Progenitor cell of endocrine pancreas (in vitro differentiated cells): Measurements from ENCODE around the gene PDE11A. TPM values are rescaled to one million over a fixed set of nuclear protein-coding genes. Genes with fewer than 3 reads are reported as not detected.
"Not testable (repeated sequence)": the region's sequence is repeated elsewhere in the genome, so short reads cannot be mapped to it uniquely, and the experiment has no call there.

ENCODE experiments used
- DNase-seq: peaks from one replicate; pipeline ENCODE4 v3.0.0; 2021; ENCODE audit warnings: low spot score; ENCODE audit not compliant: unreplicated experiment
- H3K27ac Mint-ChIP-seq: 2 replicates; pipeline ENCODE4 v1.8.0; 2021; ENCODE audit warnings: mild to moderate bottlenecking, moderate library complexity, mixed read lengths
- H3K27me3 Mint-ChIP-seq: 2 replicates; pipeline ENCODE4 v1.8.0; 2021; ENCODE audit warnings: mixed read lengths
- H3K36me3 Mint-ChIP-seq: 2 replicates; pipeline ENCODE4 v1.8.0; 2022; ENCODE audit warnings: mixed read lengths; ENCODE audit not compliant: insufficient read depth
- H3K4me1 Mint-ChIP-seq: 2 replicates; pipeline ENCODE4 v1.8.0; 2021; ENCODE audit warnings: low read depth, mixed read lengths
- H3K4me3 Mint-ChIP-seq: 2 replicates; pipeline ENCODE4 v1.8.0; 2021; ENCODE audit warnings: low read depth, mild to moderate bottlenecking, moderate library complexity, mixed read lengths
- H3K9me3 Mint-ChIP-seq: 2 replicates; pipeline ENCODE4 v1.8.0; 2021; ENCODE audit warnings: low read depth, mixed read lengths
- total RNA-seq: library from RNA; stranded (reverse); gene quantifications from 2 replicates; pipeline ENCODE4 v1.2.1, GENCODE V29; 2021
- TF ChIP-seq, protein P1 (sequence below): fragments of 200-600 bp; sonication (generic); IDR thresholded peaks from one replicate; pipeline ENCODE4 v1.5.0; 2021; ENCODE audit warnings: antibody characterized with exemption, mild to moderate bottlenecking; ENCODE audit not compliant: unreplicated experiment

Gene PDE11A
- total RNA-seq, 1 donor from 2014 or later: 54.8 TPM

DNA sequence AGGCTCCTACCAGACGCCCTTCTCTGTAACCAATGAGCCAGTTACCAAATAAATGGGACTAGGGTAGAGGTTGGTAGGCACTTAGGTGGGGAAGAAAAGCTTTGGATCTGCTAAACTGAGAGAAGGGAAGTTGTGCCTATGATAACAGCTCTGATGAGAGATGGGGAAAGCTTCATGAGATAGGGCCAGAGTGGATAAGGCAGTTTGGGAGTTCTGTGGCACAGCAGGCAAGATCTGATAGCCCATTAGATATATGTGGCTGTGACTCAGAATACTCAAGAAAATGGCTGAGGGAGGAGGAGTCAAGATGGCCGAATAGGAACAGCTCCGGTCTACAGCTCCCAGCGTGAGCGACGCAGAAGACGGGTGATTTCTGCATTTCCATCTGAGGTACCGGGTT, 99.8 kb downstream of the PDE11A start:
- Mint-ChIP-seq H3K4me3 (no peak overlapping the region), H3K36me3 (no peaks in the 10 kb centered on the region), H3K27ac (no peak overlapping the region), H3K27me3 (no peaks in the 10 kb centered on the region), H3K4me1 (no peaks in the 10 kb centered on the region), H3K9me3 (no peaks in the 10 kb centered on the region)
- TF ChIP-seq, protein P1, sequence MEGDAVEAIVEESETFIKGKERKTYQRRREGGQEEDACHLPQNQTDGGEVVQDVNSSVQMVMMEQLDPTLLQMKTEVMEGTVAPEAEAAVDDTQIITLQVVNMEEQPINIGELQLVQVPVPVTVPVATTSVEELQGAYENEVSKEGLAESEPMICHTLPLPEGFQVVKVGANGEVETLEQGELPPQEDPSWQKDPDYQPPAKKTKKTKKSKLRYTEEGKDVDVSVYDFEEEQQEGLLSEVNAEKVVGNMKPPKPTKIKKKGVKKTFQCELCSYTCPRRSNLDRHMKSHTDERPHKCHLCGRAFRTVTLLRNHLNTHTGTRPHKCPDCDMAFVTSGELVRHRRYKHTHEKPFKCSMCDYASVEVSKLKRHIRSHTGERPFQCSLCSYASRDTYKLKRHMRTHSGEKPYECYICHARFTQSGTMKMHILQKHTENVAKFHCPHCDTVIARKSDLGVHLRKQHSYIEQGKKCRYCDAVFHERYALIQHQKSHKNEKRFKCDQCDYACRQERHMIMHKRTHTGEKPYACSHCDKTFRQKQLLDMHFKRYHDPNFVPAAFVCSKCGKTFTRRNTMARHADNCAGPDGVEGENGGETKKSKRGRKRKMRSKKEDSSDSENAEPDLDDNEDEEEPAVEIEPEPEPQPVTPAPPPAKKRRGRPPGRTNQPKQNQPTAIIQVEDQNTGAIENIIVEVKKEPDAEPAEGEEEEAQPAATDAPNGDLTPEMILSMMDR: no peak
- DNase-seq: no peak

DNA sequence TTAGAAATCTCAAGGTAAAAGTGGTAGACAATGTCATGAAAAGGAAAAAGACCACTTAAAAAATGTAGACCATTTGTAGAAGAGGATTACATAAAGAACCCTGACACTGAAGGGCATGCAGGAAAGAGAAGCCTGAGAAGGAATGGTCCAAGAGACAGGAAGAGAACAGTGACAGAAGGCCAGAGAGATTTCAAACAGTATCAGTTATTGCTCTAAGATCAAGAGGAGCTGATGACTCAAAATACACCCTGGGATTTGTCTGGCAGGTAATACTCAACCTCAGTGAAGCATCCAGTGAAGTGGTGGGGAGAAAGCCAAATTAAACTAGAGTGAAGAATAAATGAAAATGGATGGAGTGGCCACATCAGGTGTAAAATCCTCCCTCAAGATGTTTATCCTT, 100.5 kb downstream of the PDE11A start:
- Mint-ChIP-seq H3K9me3 (no peaks in the 10 kb centered on the region), H3K27ac (no peak overlapping the region)

DNA sequence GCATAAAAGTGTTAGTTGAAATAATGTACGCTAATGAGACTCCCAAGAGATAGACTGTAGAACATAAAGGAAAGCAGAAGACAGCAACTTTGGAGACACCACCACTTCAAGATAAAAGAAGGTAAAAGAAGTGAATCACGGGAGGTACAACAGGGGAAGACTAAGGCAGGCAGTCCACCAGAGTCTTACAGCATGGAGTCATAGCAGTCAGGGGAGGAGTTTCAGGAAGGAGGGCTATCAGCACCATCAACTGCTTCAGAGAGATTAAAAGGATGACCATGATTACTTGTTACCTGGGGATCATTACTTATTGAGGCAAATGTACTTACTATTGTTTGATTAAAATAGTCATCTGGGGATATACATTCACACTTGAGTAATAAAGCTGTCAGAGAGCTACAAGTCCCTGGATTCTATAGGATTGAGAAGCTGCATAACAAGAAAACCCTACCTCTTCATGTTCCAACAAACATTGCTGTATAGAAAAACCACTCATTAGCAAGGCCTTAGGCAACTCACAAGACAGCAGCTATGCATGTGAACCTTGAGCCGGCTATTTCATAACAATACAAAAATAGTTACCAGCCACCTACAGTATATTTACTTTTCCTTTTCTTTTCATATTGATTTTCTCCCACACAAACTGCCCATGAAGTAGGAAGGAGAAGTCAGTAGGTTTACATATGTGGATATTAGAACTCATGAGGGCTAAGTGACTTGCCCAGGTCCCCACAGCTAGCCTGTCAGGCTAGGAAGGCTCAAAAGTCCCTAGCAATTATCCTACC, 101.7 kb downstream of the PDE11A start:
- peaks cover 9% of the 10 kb centered on the region for H3K9me3 Mint-ChIP-seq
- no peak for DNase-seq
- H3K27me3 Mint-ChIP-seq: no peaks in the 10 kb centered on the region
- H3K4me1 Mint-ChIP-seq: no peaks in the 10 kb centered on the region
- TF ChIP-seq, protein P1: no peak
- no peaks in the 10 kb centered on the region for H3K36me3 Mint-ChIP-seq
- H3K27ac Mint-ChIP-seq: no peak overlapping the region
- no peak overlapping the region for H3K4me3 Mint-ChIP-seq

More for the DNA sequence above, 100.5 kb downstream of the PDE11A start:
- TF ChIP-seq, protein P1: no peak
- Mint-ChIP-seq H3K36me3 (no peaks in the 10 kb centered on the region), H3K27me3 (no peaks in the 10 kb centered on the region), H3K4me1 (no peaks in the 10 kb centered on the region), H3K4me3 (no peak overlapping the region)
- DNase-seq: no peak

DNA sequence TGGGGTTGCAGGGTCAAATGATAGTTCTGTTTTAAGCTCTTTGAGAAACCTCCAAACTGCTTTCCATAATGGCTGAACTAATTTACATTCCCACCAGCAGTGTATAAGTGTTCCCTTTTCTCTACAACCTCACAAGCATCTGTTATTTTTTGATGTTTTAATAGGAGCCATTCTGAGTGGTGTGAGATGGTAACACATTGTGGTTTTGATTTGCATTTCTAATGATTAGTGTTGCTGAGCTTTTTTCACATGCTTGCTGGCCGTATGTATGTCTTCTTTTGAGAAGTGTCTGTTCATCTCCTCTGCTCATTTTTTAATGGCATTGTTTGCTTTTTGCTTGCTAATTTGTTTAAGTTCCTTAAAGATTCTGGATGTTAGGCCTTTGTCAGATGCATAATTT, 107.7 kb downstream of the PDE11A start:
- H3K27me3 Mint-ChIP-seq: no peaks in the 10 kb centered on the region
- no peaks in the 10 kb centered on the region for H3K36me3 Mint-ChIP-seq
- no peak overlapping the region for H3K27ac Mint-ChIP-seq
- peaks cover 9% of the 10 kb centered on the region for H3K9me3 Mint-ChIP-seq
- no peak for DNase-seq
- H3K4me3 Mint-ChIP-seq: no peak overlapping the region
- TF ChIP-seq, protein P1: no peak
- H3K4me1 Mint-ChIP-seq: no peaks in the 10 kb centered on the region

DNA sequence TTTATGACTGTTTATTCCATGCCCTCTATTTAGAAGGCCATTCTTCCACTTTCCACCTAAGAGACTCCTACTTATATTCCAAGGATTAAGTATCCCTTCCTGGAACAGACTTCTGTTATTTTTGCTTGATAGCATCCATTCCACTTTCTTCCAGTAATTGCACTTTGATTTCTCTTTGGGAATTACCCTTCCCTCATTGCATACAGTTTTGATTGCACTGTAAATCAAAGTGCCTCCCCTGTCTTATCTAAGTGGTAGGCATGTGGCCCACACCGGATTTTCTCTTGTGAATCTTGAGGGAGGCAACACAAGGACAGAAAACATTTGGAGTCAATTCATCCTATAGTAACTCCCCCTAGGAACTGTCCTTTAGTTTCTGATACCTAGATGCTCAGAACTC, 120.4 kb downstream of the PDE11A start:
- H3K27ac Mint-ChIP-seq: no peak overlapping the region
- DNase-seq: no peak
- no peaks in the 10 kb centered on the region for H3K27me3 Mint-ChIP-seq
- H3K4me3 Mint-ChIP-seq: no peak overlapping the region
- no peaks in the 10 kb centered on the region for H3K4me1 Mint-ChIP-seq
- no peaks in the 10 kb centered on the region for H3K36me3 Mint-ChIP-seq
- TF ChIP-seq, protein P1: no peak
- H3K9me3 Mint-ChIP-seq: no peaks in the 10 kb centered on the region

DNA sequence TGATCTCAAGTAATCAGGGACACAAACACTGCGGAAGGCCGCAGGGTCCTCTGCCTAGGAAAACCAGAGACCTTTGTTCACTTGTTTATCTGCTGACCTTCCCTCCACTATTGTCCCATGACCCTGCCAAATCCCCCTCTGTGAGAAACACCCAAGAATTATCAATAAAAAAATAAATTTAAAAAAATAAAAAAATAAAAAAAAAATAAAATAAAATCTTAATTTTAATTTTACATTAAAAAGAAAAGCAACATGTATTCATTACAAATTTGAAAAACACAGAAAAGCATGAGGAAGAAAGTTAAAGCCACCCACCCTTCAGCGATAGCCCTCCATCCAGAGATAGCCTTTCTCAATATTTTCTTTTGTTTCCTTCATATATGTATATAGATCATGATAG, 125.0 kb downstream of the PDE11A start:
- not testable (repeated sequence) for H3K4me3 Mint-ChIP-seq, H3K27me3 Mint-ChIP-seq, H3K4me1 Mint-ChIP-seq

DNA sequence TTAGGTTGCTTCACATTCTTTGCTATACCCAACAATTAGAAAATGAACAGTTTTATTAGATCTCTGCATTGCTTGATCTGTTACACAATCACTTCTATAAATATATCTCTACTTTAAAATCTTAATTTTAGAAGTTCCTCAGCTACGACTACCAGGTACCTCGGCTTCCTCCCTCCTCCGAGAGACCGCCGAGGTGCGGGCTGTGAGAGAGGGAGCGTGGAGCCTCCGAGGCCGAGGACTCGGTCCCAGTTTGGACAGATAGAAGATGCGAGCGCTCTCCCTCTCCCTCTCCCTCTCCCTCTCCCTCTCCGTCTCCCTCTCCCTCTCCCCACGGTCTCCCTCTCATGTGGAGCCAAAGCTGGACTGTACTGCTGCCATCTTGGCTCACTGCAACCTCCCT, 128.0 kb downstream of the PDE11A start:
- not testable (repeated sequence) for H3K4me3 Mint-ChIP-seq, H3K27me3 Mint-ChIP-seq, H3K27ac Mint-ChIP-seq, H3K36me3 Mint-ChIP-seq, H3K9me3 Mint-ChIP-seq, DNase-seq, H3K4me1 Mint-ChIP-seq

More for the DNA sequence above, 125.0 kb downstream of the PDE11A start:
- H3K36me3 Mint-ChIP-seq, DNase-seq, H3K9me3 Mint-ChIP-seq, H3K27ac Mint-ChIP-seq: not testable (repeated sequence)
